T-helper 2 cell treated with Interferon-gamma antibody and Interleukin-4, amounts not matched to agents 5 μg/mL and 100 μg/mL, for 36 hours (primary cell): Measurements from ENCODE around the gene RIPK3.
A peak's percentile ranks its signal among the peaks of the same experiment; 100 is the strongest.
"Not testable (repeated sequence)": the region's sequence is repeated elsewhere in the genome, so short reads cannot be mapped to it uniquely, and the experiment has no call there.

Experiments
- DNase-seq: peaks from one replicate; pipeline ENCODE4 v3.0.0; 2021; ENCODE audit warnings: low spot score
- H3K27ac Mint-ChIP-seq: one replicate; pipeline ENCODE4 v1.8.0; 2021; ENCODE audit warnings: mild to moderate bottlenecking, mixed read lengths
- H3K27me3 Mint-ChIP-seq: one replicate; pipeline ENCODE4 v1.8.0; 2021; ENCODE audit warnings: low read depth, mixed read lengths
- H3K36me3 Mint-ChIP-seq: one replicate; pipeline ENCODE4 v1.8.0; 2021; ENCODE audit warnings: low read depth, mixed read lengths
- H3K4me1 Mint-ChIP-seq: one replicate; pipeline ENCODE4 v1.8.0; 2021; ENCODE audit warnings: low read depth, mixed read lengths
- H3K4me3 Mint-ChIP-seq: one replicate; pipeline ENCODE4 v1.8.0; 2022; ENCODE audit warnings: mild to moderate bottlenecking, moderate library complexity, mixed read lengths
- H3K9me3 Mint-ChIP-seq: one replicate; pipeline ENCODE4 v1.8.0; 2021; ENCODE audit warnings: mixed read lengths

The RIPK3 gene

GRCh38 chr14:24329073-24329663 lies 10.6 kb downstream of the RIPK3 start:
- peaks cover 2% of the 10 kb centered on the region for H3K36me3 Mint-ChIP-seq
- peaks cover 14% of the 10 kb centered on the region for H3K27me3 Mint-ChIP-seq
- H3K4me1 Mint-ChIP-seq = peaks cover 35% of the 10 kb centered on the region
- H3K9me3 Mint-ChIP-seq = no peaks in the 10 kb centered on the region
- no peak overlapping the region for H3K4me3 Mint-ChIP-seq
- H3K27ac Mint-ChIP-seq = no peak overlapping the region
- DNase-seq = no peak

DNA sequence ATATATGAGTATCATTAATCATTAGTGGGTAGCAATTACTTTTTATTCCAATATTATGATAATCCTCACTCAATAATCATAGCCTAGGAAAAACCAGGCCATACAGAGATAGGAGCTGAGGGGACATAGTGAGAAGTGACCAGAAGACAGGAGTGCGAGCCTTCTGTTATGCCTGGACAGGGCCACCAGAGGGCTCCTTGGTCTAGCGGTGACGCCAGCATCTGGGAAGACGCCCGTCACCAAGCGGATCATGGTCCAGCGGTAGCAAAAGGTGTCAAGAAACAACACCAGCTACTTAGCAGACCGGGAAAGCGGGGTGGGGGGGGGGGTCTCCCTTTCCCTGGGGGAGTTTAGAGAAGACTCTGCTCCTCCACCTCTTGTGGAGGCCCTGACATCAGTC lies 11.9 kb downstream of the RIPK3 start:
- H3K27me3 Mint-ChIP-seq, H3K27ac Mint-ChIP-seq, DNase-seq: not testable (repeated sequence)

GRCh38 chr14:24327303-24327702 lies 12.5 kb downstream of the RIPK3 start:
- peaks cover 4% of the 10 kb centered on the region for H3K27me3 Mint-ChIP-seq
- H3K27ac Mint-ChIP-seq = peak overlapping the region; percentile 68
- DNase-seq = no peak
- H3K4me3 Mint-ChIP-seq = no peak overlapping the region
- H3K9me3 Mint-ChIP-seq = no peaks in the 10 kb centered on the region
- peaks cover 30% of the 10 kb centered on the region for H3K4me1 Mint-ChIP-seq
- peaks cover 1% of the 10 kb centered on the region for H3K36me3 Mint-ChIP-seq

More for the DNA sequence above, 11.9 kb downstream of the RIPK3 start:
- not testable (repeated sequence) for H3K36me3 Mint-ChIP-seq, H3K9me3 Mint-ChIP-seq, H3K4me3 Mint-ChIP-seq
- peaks cover 33% of the 10 kb centered on the region for H3K4me1 Mint-ChIP-seq

GRCh38 chr14:24325963-24326362 lies 13.8 kb downstream of the RIPK3 start:
- DNase-seq = no peak
- no peak overlapping the region for H3K27ac Mint-ChIP-seq
- no peak overlapping the region for H3K4me3 Mint-ChIP-seq
- no peaks in the 10 kb centered on the region for H3K27me3 Mint-ChIP-seq
- no peaks in the 10 kb centered on the region for H3K9me3 Mint-ChIP-seq
- H3K36me3 Mint-ChIP-seq = no peaks in the 10 kb centered on the region
- H3K4me1 Mint-ChIP-seq = peaks cover 23% of the 10 kb centered on the region

GRCh38 chr14:24325041-24325530 lies 14.7 kb downstream of the RIPK3 start:
- no peaks in the 10 kb centered on the region for H3K9me3 Mint-ChIP-seq
- H3K4me3 Mint-ChIP-seq = no peak overlapping the region
- no peak overlapping the region for H3K27ac Mint-ChIP-seq
- H3K27me3 Mint-ChIP-seq = peaks cover 4% of the 10 kb centered on the region
- no peaks in the 10 kb centered on the region for H3K36me3 Mint-ChIP-seq
- peaks cover 21% of the 10 kb centered on the region for H3K4me1 Mint-ChIP-seq
- DNase-seq = no peak

DNA sequence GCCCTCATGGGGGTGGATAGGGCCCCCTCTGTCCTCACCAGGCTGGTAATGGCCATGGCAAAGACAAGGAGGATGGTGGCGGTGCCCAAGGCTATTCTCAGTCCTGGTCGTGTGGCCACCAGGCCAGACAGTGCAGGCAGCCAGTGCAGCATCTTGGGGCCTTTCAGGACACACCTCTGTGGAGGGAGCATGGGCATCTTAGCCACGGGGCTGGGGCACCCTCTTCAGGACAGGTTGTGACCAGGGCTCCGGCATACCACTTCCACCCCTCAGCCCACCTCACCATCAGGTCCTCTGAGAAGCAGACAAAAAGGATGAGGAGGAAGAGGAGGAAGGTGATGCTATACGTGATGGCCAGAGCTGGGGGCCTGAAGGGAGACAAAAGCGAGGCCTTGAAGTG lies 15.8 kb downstream of the RIPK3 start:
- Mint-ChIP-seq H3K27me3 (peaks cover 5% of the 10 kb centered on the region), H3K4me3 (no peak overlapping the region), H3K9me3 (no peaks in the 10 kb centered on the region), H3K36me3 (no peaks in the 10 kb centered on the region), H3K4me1 (peaks cover 16% of the 10 kb centered on the region), H3K27ac (no peak overlapping the region)
- no peak for DNase-seq

- Mint-ChIP-seq H3K4me3 (no peak overlapping the region), H3K27ac (no peak overlapping the region), H3K9me3 (no peaks in the 10 kb centered on the region), H3K36me3 (no peaks in the 10 kb centered on the region), H3K27me3 (peaks cover 5% of the 10 kb centered on the region), H3K4me1 (peaks cover 11% of the 10 kb centered on the region)
- no peak for DNase-seq
These were observed 16.4 kb downstream of the RIPK3 start for GRCh38 chr14:24323341-24323740.

- H3K36me3 Mint-ChIP-seq = no peaks in the 10 kb centered on the region
- peaks cover 14% of the 10 kb centered on the region for H3K4me1 Mint-ChIP-seq
- DNase-seq = no peak
- H3K9me3 Mint-ChIP-seq = no peaks in the 10 kb centered on the region
- no peak overlapping the region for H3K4me3 Mint-ChIP-seq
- H3K27ac Mint-ChIP-seq = no peak overlapping the region
- H3K27me3 Mint-ChIP-seq = peaks cover 5% of the 10 kb centered on the region
These were observed 17.1 kb downstream of the RIPK3 start for GRCh38 chr14:24322672-24323071.

- Mint-ChIP-seq H3K36me3 (peaks cover 6% of the 10 kb centered on the region), H3K27me3 (peaks cover 5% of the 10 kb centered on the region), H3K4me3 (no peak overlapping the region), H3K4me1 (peaks cover 13% of the 10 kb centered on the region), H3K9me3 (no peaks in the 10 kb centered on the region), H3K27ac (no peak overlapping the region)
- DNase-seq = no peak
These were observed 18.4 kb downstream of the RIPK3 start for GRCh38 chr14:24321212-24321975.

GRCh38 chr14:24317141-24317928 lies 22.5 kb downstream of the RIPK3 start:
- Mint-ChIP-seq H3K36me3 (peaks cover 23% of the 10 kb centered on the region), H3K27me3 (peaks cover 5% of the 10 kb centered on the region), H3K9me3 (no peaks in the 10 kb centered on the region), H3K4me3 (no peak overlapping the region), H3K4me1 (peaks cover 40% of the 10 kb centered on the region), H3K27ac (peak overlapping the region; percentile 1)
- no peak for DNase-seq

- H3K27ac Mint-ChIP-seq = no peak overlapping the region
- DNase-seq = no peak
- no peaks in the 10 kb centered on the region for H3K9me3 Mint-ChIP-seq
- H3K4me1 Mint-ChIP-seq = peaks cover 46% of the 10 kb centered on the region
- H3K27me3 Mint-ChIP-seq = peaks cover 5% of the 10 kb centered on the region
- H3K4me3 Mint-ChIP-seq = no peak overlapping the region
- peaks cover 28% of the 10 kb centered on the region for H3K36me3 Mint-ChIP-seq
These were observed 23.2 kb downstream of the RIPK3 start for GRCh38 chr14:24316597-24316950.

DNA sequence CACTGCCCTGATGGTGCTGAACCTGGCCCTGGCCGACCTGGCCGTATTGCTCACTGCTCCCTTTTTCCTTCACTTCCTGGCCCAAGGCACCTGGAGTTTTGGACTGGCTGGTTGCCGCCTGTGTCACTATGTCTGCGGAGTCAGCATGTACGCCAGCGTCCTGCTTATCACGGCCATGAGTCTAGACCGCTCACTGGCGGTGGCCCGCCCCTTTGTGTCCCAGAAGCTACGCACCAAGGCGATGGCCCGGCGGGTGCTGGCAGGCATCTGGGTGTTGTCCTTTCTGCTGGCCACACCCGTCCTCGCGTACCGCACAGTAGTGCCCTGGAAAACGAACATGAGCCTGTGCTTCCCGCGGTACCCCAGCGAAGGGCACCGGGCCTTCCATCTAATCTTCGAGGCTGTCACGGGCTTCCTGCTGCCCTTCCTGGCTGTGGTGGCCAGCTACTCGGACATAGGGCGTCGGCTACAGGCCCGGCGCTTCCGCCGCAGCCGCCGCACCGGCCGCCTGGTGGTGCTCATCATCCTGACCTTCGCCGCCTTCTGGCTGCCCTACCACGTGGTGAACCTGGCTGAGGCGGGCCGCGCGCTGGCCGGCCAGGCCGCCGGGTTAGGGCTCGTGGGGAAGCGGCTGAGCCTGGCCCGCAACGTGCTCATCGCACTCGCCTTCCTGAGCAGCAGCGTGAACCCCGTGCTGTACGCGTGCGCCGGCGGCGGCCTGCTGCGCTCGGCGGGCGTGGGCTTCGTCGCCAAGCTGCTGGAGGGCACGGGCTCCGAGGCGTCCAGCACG lies 23.8 kb downstream of the RIPK3 start:
- H3K27ac Mint-ChIP-seq = no peak overlapping the region
- peaks cover 5% of the 10 kb centered on the region for H3K27me3 Mint-ChIP-seq
- DNase-seq = no peak
- H3K9me3 Mint-ChIP-seq = no peaks in the 10 kb centered on the region
- H3K36me3 Mint-ChIP-seq = peaks cover 28% of the 10 kb centered on the region
- peaks cover 46% of the 10 kb centered on the region for H3K4me1 Mint-ChIP-seq
- H3K4me3 Mint-ChIP-seq = no peak overlapping the region

DNA sequence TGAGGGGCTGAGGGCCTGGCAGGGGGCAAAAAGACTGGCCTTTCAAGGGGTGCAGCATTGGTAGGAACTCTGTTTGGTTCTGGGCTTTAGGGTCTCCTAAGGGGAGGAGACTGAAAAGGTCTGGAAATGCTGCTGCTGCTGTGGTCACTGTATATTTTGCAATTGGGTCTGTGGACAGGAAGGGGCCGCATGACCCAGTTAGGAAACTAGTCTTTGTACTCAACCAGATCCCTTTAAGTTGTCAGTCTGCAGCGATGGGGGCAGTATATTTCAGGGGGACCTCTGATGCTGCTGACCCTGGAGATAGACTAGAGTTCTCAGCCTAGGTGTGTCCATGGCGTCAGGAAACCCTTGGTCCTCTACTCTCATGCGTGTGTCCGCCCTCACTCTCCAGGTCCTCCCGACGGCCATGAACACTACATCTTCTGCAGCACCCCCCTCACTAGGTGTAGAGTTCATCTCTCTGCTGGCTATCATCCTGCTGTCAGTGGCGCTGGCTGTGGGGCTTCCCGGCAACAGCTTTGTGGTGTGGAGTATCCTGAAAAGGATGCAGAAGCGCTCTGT lies 24.5 kb downstream of the RIPK3 start:
- peak overlapping the region; percentile 20 for H3K4me3 Mint-ChIP-seq

More for the DNA sequence above, 24.5 kb downstream of the RIPK3 start:
- Mint-ChIP-seq H3K9me3 (no peaks in the 10 kb centered on the region), H3K27me3 (peaks cover 4% of the 10 kb centered on the region), H3K27ac (no peak overlapping the region), H3K36me3 (peaks cover 28% of the 10 kb centered on the region), H3K4me1 (peaks cover 48% of the 10 kb centered on the region)
- no peak for DNase-seq
